Measurements from ENCODE around the gene WWOX.

WWOX gene

DNA sequence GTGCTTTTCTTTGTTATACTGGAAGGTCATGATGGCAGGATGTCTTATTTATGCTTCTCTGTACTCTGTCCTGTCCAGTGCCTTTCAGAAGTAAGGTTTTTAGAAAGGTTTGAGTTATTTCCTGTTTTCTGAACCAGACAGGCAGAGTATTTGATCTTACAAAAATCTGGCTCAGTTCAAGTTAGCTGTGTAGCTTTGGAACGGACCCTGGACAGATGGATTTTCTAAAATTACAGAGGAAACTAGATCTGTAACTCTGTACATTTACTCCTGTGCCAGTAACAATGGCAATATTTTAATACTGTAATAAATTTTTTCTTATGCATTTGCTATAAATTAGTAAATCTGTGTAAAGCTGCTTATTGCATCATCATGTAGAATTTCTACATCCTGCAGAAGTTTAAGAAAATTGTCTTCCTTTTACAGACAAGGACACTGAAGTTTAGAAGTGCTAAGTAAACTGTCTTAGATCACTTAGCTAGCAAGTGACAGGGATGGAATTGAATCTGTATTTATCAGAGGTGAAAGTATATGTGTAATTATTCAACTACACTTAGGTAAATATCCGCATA, 347.6 kb downstream of the WWOX start:
- H3K9me3 ChIP-seq (ENCODE audit: control insufficient read depth, low read length): no peaks in the 10 kb centered on the region
- no peaks in the 10 kb centered on the region for H3K27me3 ChIP-seq (ENCODE audit: control insufficient read depth, insufficient read depth, low read length)
- H3K4me1 ChIP-seq (ENCODE audit: control insufficient read depth, insufficient read depth, low read length): peaks cover 8% of the 10 kb centered on the region
- no peak overlapping the region for H3K9ac ChIP-seq (ENCODE audit: low read length)
- H3K36me3 ChIP-seq (ENCODE audit: control insufficient read depth, insufficient read depth, low read length): no peaks in the 10 kb centered on the region
- no peak overlapping the region for H3K4me3 ChIP-seq (ENCODE audit: low read length)

DNA sequence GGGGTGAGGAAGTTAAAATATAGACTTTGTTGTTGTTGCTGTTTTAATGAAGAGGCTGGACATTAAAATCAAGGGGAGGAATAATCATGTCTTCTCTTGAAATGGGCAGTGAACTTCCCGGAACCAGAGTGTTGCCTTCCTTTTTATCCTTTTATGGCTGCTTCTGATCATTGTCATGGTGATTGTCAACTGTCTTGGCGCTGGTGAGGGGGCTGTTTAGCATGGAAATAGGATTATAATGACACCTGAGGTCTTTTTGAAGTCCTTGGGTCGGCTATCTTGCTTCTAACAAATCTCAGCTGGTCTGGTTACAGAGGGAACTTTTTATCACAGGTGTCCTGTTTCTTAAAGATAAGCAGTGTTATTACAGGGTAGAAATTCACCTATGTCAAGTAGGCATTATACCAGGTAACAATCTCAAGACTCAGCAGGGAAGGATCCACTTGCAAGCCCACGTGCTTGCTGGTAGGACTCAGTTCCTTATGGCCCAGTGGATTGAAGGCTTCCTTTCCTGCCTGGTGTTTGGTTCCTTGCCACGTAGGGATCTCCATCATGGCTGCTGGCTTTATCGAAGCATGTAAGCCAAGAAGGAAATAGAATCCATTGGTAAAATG, 349.3 kb downstream of the WWOX start:
- H3K4me1 ChIP-seq (ENCODE audit: control insufficient read depth, insufficient read depth, low read length): peaks cover under 1% of the 10 kb centered on the region
- H3K4me3 ChIP-seq (ENCODE audit: low read length): no peak overlapping the region
- no peaks in the 10 kb centered on the region for H3K36me3 ChIP-seq (ENCODE audit: control insufficient read depth, insufficient read depth, low read length)
- H3K9ac ChIP-seq (ENCODE audit: low read length): no peak overlapping the region
- H3K9me3 ChIP-seq (ENCODE audit: control insufficient read depth, low read length): no peaks in the 10 kb centered on the region
- no peaks in the 10 kb centered on the region for H3K27me3 ChIP-seq (ENCODE audit: control insufficient read depth, insufficient read depth, low read length)

DNA sequence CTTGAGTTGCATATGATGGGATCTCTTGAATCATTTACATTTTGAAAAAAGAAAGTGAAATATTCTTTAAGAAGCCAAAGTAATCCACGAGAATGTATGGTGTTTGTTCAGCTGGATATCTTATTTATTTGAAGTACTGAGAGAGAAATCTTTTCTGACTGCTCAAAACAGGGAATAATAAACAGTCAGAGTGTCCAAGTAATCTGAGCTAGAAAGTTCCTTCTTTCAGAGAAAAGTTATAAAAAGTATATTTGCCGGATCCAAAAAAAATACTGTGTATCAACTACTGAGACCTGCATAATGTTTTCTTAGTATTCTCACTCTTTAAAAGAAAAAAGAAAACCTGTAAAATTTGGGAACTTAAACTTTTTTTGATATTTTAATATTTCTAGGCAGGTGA, 350.8 kb downstream of the WWOX start:
- Histone ChIP-seq H3K4me3 (ENCODE audit: low read length) (no peak overlapping the region), H3K36me3 (ENCODE audit: control insufficient read depth, insufficient read depth, low read length) (no peaks in the 10 kb centered on the region), H3K9me3 (ENCODE audit: control insufficient read depth, low read length) (no peaks in the 10 kb centered on the region), H3K4me1 (ENCODE audit: control insufficient read depth, insufficient read depth, low read length) (no peaks in the 10 kb centered on the region), H3K27me3 (ENCODE audit: control insufficient read depth, insufficient read depth, low read length) (no peaks in the 10 kb centered on the region), H3K9ac (ENCODE audit: low read length) (no peak overlapping the region)

DNA sequence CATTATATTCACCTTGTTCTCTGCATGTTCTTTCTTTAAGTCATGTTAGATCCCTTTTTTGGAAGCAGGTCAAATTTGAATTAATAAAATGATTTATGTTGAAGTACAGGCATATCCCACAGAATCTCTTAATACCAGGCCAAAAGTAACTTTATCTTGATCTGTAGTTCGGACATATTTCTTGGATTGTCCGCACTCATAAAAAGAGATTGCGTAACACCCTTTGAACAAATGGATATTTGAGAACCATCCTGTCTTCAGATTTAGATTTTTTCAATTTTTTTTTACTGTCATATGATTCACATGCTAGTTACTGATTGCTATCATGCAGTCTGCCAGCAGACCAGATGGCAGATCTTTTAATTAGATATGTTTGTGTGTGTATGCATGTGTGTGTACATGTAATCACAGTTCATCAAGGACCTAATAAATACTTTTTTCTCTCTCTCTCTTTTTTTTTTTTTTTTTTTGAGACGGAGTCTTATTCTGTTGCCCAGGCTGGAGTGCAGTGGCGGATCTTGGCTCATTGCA, 352.6 kb downstream of the WWOX start:
- Histone ChIP-seq H3K9ac (ENCODE audit: low read length) (no peak overlapping the region), H3K4me1 (ENCODE audit: control insufficient read depth, insufficient read depth, low read length) (no peaks in the 10 kb centered on the region), H3K4me3 (ENCODE audit: low read length) (no peak overlapping the region), H3K36me3 (ENCODE audit: control insufficient read depth, insufficient read depth, low read length) (no peaks in the 10 kb centered on the region), H3K9me3 (ENCODE audit: control insufficient read depth, low read length) (no peaks in the 10 kb centered on the region), H3K27me3 (ENCODE audit: control insufficient read depth, insufficient read depth, low read length) (no peaks in the 10 kb centered on the region)

DNA sequence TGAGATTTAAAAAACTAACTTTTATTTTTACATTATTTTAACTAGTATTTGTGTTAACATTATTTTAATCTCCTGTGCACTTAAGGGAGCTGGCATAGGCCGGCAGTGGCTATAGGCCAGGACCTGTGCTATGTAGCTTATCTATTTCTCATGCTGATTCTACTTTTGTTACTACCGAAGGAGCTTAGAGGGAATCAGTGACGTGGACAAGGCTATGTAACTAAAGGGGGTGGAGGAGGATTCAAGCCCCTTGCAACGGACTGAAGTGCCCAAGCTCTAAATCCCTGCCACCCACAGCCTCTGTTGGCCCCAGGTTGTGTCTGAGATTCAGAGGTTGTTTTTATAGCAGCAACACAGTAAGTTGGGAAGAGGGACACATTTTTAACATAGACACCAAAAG, 356.4 kb downstream of the WWOX start:
- no peak overlapping the region for H3K9ac ChIP-seq (ENCODE audit: low read length)
- H3K4me1 ChIP-seq (ENCODE audit: control insufficient read depth, insufficient read depth, low read length): peaks cover 12% of the 10 kb centered on the region
- no peaks in the 10 kb centered on the region for H3K9me3 ChIP-seq (ENCODE audit: control insufficient read depth, low read length)
- no peaks in the 10 kb centered on the region for H3K27me3 ChIP-seq (ENCODE audit: control insufficient read depth, insufficient read depth, low read length)
- no peaks in the 10 kb centered on the region for H3K36me3 ChIP-seq (ENCODE audit: control insufficient read depth, insufficient read depth, low read length)
- H3K4me3 ChIP-seq (ENCODE audit: low read length): no peak overlapping the region

DNA sequence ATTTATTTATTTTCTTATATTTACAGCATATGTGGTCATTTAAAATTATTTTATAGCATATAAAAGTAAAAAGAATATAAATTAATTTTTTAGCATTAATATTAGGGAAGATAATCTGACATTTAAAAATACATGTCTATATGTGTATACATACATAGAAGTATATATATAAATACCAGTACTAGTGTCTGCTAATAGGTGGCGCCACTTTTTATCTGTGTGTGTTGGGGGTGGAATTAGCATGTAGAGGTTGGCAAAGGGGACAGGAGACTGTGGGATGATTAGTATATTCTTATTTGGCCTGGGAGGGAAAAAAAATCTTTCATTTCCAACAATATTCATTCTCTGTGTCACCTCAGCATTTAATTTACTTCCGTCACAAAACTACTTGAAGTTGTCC, 359.1 kb downstream of the WWOX start:
- no peaks in the 10 kb centered on the region for H3K27me3 ChIP-seq (ENCODE audit: control insufficient read depth, insufficient read depth, low read length)
- no peak overlapping the region for H3K4me3 ChIP-seq (ENCODE audit: low read length)
- no peak overlapping the region for H3K9ac ChIP-seq (ENCODE audit: low read length)
- no peaks in the 10 kb centered on the region for H3K9me3 ChIP-seq (ENCODE audit: control insufficient read depth, low read length)
- H3K4me1 ChIP-seq (ENCODE audit: control insufficient read depth, insufficient read depth, low read length): peaks cover 34% of the 10 kb centered on the region
- H3K36me3 ChIP-seq (ENCODE audit: control insufficient read depth, insufficient read depth, low read length): no peaks in the 10 kb centered on the region

DNA sequence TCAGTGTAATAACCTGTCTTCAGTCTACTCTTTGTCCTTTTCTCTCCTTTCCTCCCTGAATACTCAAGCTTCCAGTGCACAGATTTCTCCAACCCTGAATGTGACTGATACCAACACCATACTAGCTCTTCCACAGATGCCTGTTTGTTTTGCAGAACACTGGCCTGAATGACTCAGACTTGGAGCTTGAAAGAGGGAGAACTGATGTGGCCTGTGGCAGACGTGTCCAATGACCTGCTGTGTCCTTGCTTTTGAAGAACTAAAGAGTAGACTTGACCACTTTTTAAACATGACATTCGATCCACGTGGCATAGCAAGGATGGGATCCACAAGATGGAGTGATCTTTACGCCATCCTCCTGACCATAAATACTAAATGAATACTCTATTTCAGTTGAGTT, 361.0 kb downstream of the WWOX start:
- no peak overlapping the region for H3K9ac ChIP-seq (ENCODE audit: low read length)
- no peaks in the 10 kb centered on the region for H3K36me3 ChIP-seq (ENCODE audit: control insufficient read depth, insufficient read depth, low read length)
- no peaks in the 10 kb centered on the region for H3K27me3 ChIP-seq (ENCODE audit: control insufficient read depth, insufficient read depth, low read length)
- H3K4me1 ChIP-seq (ENCODE audit: control insufficient read depth, insufficient read depth, low read length): peaks cover 39% of the 10 kb centered on the region
- no peaks in the 10 kb centered on the region for H3K9me3 ChIP-seq (ENCODE audit: control insufficient read depth, low read length)
- H3K4me3 ChIP-seq (ENCODE audit: low read length): no peak overlapping the region

DNA sequence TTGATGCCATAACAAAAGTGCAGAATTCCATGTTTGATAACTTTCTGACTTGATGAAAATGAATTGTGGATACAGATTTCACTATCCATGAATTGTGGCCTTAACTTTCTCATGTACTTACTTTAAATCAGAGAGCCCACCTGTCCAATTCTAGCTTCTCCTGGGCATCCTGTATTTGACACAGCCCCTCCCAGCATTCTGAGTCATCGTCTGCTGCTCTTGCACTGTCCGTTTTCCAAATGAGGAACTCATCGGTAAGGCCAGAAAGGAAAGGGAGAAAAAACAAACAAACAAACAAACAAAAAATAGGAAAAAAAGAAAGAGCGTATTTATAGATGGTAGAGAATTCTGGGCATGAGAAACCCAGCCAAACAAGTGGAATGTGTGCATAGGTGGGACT, 361.6 kb downstream of the WWOX start:
- peaks cover 39% of the 10 kb centered on the region for H3K4me1 ChIP-seq (ENCODE audit: control insufficient read depth, insufficient read depth, low read length)
- no peaks in the 10 kb centered on the region for H3K27me3 ChIP-seq (ENCODE audit: control insufficient read depth, insufficient read depth, low read length)
- no peak overlapping the region for H3K9ac ChIP-seq (ENCODE audit: low read length)
- H3K9me3 ChIP-seq (ENCODE audit: control insufficient read depth, low read length): no peaks in the 10 kb centered on the region
- H3K36me3 ChIP-seq (ENCODE audit: control insufficient read depth, insufficient read depth, low read length): no peaks in the 10 kb centered on the region
- H3K4me3 ChIP-seq (ENCODE audit: low read length): no peak overlapping the region

DNA sequence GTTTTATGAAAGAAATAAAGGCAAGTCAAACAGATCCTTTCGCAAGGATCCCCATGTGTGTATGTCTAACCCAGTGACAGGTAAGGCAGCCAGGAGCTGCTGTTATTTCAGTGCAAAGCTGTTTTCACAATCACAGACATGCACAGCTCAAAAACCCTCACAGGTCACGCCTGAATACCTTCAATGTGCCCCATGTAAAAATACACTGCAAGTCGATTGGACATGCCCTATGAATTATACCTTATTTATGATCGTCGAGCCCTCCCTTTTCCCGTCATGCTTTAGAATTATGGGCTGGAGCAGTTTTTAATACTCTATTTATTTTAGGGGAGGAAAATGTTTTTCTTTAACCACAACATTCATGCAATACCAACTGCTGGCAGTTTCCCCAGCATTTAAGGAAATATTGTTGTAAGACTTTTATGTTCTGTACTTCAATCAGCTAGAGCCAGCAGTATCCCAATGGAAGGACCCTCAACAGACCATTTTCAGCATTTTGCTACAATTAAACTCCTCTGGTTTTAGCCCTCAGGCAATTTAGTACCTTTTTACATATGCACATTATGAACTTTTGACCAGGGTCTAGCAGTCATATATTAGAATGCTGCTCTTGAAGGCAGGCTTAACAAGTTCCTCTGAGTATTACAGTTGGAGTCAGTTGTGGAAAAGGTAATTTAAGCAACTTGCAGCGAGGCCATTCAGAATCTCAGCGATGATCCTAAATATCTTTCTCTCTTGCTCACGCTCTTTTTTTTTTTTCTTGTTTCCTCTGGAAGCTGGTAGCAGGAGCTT, 362.2 kb downstream of the WWOX start:
- H3K9me3 ChIP-seq (ENCODE audit: control insufficient read depth, low read length): no peaks in the 10 kb centered on the region
- no peaks in the 10 kb centered on the region for H3K27me3 ChIP-seq (ENCODE audit: control insufficient read depth, insufficient read depth, low read length)
- peaks cover 39% of the 10 kb centered on the region for H3K4me1 ChIP-seq (ENCODE audit: control insufficient read depth, insufficient read depth, low read length)
- peak overlapping the region; percentile 64 for H3K9ac ChIP-seq (ENCODE audit: low read length)
- H3K36me3 ChIP-seq (ENCODE audit: control insufficient read depth, insufficient read depth, low read length): no peaks in the 10 kb centered on the region
- peak overlapping the region; percentile 27 for H3K4me3 ChIP-seq (ENCODE audit: low read length)

DNA sequence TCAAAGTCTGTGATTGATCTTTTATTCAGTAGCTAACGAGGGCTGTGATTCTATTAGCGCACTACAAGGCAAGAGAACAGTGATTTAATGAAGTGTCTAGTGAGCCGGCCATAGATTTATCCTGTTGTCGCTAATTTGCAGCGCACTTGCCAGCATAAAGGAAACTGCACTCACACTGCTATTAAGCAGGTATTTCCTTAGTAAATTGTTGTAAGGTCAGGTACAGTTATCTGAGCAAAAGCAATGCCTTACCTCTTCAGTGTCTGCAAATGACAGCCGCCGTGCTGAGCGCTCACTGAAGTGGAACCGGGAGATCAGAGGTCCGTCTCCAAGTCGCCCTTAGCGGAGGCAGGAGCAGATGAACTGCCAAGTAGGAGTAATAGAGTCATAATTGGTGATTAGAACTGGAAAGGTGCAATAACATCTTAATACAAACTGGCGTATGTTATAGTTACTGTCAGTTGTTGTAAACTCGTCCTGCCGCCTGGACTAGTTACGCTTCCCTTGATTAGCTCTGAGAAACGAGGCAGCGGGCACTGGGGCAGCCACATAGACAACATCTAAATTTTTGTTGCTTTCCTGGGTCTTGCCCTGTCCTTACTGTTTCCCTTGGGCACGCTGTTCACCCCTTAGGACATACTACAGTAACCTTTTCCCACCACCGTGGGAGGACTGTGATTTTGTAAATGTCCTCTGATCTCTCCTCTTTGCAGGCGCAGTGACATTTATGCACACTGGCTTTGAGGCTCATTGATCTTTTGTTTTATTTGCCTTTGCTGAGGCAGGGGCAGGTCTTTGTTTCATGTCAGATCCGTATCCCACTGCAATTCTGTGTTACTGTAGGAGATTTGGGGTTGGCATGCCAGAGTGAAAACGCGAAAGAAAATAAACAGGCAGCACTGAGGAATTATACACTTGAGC, 363.1 kb downstream of the WWOX start:
- Histone ChIP-seq H3K9ac (ENCODE audit: low read length) (peak overlapping the region; percentile 64), H3K36me3 (ENCODE audit: control insufficient read depth, insufficient read depth, low read length) (no peaks in the 10 kb centered on the region), H3K27me3 (ENCODE audit: control insufficient read depth, insufficient read depth, low read length) (no peaks in the 10 kb centered on the region), H3K4me3 (ENCODE audit: low read length) (peak overlapping the region; percentile 27), H3K9me3 (ENCODE audit: control insufficient read depth, low read length) (no peaks in the 10 kb centered on the region), H3K4me1 (ENCODE audit: control insufficient read depth, insufficient read depth, low read length) (peaks cover 47% of the 10 kb centered on the region)

DNA sequence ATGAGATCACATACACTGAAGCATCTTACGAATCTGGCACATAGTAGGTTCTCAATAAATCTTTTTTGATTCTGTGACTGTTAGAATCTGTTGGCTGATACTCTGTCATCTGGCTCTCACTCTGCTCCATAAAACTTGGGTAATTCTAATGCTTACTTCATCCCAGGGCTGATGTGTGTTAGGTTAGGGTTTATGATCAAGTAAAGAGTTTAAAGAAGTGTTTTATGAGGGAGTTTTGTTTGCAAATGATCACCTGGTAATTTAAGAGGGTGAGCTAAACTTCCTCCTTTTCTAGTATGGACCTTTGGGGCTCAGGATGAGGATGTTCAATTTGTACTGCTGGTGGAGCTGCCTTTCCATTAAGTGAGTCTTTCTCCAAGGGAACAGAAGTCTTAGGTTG, 364.1 kb downstream of the WWOX start:
- no peak overlapping the region for H3K9ac ChIP-seq (ENCODE audit: low read length)
- H3K27me3 ChIP-seq (ENCODE audit: control insufficient read depth, insufficient read depth, low read length): no peaks in the 10 kb centered on the region
- H3K9me3 ChIP-seq (ENCODE audit: control insufficient read depth, low read length): no peaks in the 10 kb centered on the region
- peaks cover 53% of the 10 kb centered on the region for H3K4me1 ChIP-seq (ENCODE audit: control insufficient read depth, insufficient read depth, low read length)
- H3K4me3 ChIP-seq (ENCODE audit: low read length): no peak overlapping the region
- no peaks in the 10 kb centered on the region for H3K36me3 ChIP-seq (ENCODE audit: control insufficient read depth, insufficient read depth, low read length)

Data from mucosa of stomach (tissue), 1 donor.